ENCODE data around the gene RAPGEF5. TPM values are rescaled to one million over a fixed set of nuclear protein-coding genes. Genes with fewer than 3 reads are reported as not detected.

The RAPGEF5 gene, protein sequence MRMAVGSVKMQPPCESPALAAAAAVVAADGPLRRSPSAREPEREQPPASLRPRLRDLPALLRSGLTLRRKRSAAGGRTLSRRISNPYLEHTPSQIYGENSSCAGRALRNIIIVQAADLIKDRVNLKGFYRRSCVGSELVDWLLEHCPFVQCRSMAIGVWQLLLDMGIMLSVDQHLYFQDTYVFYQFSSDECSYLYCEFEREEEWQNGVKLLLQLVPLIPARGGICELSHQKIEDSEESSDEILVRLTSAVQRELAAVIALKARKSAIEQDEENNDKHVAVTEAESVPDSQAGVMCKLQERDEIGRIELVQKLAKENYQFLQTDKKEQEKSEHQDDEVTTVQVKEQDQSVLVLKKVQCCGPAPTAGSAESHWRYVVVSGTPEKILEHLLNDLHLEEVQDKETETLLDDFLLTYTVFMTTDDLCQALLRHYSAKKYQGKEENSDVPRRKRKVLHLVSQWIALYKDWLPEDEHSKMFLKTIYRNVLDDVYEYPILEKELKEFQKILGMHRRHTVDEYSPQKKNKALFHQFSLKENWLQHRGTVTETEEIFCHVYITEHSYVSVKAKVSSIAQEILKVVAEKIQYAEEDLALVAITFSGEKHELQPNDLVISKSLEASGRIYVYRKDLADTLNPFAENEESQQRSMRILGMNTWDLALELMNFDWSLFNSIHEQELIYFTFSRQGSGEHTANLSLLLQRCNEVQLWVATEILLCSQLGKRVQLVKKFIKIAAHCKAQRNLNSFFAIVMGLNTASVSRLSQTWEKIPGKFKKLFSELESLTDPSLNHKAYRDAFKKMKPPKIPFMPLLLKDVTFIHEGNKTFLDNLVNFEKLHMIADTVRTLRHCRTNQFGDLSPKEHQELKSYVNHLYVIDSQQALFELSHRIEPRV
- total RNA-seq (10 to 100 TPM in 5 of 7 donors, 1 to 10 TPM in 2; 6.4 to 22.5 (median 10.4) TPM), polyA plus RNA-seq (10 to 100 TPM in 1 of 2 donors, 1 to 10 TPM in 1; 7.8 to 20.1 TPM)
- long read RNA-seq, donor 1, partial matches to known transcripts = 0 of 3 reads
- long read RNA-seq, donor 1, other reads (novel, unspliced or antisense) = 3 of 3 reads
- long read RNA-seq, donor 2 = 0 reads
- long read RNA-seq, donor 3 = 0 reads

DNA sequence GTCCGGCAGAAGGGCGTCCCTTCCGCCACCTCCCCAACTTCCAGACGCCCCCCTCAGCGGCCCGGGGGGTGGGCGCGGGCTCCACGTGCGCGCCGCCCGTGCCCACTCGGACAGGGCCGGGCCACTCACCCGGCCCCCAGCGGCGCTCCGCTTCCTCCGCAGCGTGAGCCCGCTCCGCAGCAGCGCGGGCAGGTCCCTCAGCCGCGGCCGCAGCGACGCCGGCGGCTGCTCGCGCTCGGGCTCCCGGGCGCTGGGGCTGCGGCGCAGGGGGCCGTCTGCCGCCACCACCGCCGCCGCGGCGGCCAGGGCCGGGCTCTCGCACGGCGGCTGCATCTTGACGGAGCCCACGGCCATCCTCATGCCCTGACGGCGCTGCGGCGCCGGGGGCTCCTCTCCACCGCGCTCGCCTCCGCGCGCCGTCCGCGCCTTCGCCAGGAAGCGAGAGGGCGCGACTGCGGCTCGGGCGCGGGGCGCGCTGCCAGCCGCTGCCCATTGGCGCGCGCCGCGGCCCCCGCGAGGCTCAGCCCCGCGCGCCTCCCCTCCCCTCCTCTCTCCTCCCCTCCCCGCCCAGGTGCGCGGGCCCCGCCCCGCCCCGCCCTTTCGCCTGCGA, at the start of gene RAPGEF5:
TSS of gene RAPGEF5 (minus strand) at position 454 of the 610 bp plus-strand sequence. CDS start at position 360, 94 bp downstream.
- intact Hi-C loops (cut with DNase I) = no loop called here
- Histone ChIP-seq H3K4me1 (ENCODE audit: insufficient read depth) (peaks cover 5% of the 10 kb centered on the region), H3K27ac (no peak within 1 kb of the TSS), H3K9me3 (peaks cover 0 to 3% of the 10 kb centered on the region in 2 donors), H3K36me3 (no peaks in the 10 kb centered on the region), H3K27me3 (no peaks in the 10 kb centered on the region), H3K4me3 (peak within 1 kb of the TSS; percentile 35)
- 1% methylated on average over 61 to 94 of the region's 95 CpGs for WGBS, 3 donors
- peak in 2 of 5 donors; percentile 17 to 35 for DNase-seq
- no peak for TF ChIP-seq POLR2A (IDR thresholded peaks at IDR 0.05)
- no peak for TF ChIP-seq EP300 (IDR thresholded peaks at IDR 0.05)
- TF ChIP-seq, protein P1, sequence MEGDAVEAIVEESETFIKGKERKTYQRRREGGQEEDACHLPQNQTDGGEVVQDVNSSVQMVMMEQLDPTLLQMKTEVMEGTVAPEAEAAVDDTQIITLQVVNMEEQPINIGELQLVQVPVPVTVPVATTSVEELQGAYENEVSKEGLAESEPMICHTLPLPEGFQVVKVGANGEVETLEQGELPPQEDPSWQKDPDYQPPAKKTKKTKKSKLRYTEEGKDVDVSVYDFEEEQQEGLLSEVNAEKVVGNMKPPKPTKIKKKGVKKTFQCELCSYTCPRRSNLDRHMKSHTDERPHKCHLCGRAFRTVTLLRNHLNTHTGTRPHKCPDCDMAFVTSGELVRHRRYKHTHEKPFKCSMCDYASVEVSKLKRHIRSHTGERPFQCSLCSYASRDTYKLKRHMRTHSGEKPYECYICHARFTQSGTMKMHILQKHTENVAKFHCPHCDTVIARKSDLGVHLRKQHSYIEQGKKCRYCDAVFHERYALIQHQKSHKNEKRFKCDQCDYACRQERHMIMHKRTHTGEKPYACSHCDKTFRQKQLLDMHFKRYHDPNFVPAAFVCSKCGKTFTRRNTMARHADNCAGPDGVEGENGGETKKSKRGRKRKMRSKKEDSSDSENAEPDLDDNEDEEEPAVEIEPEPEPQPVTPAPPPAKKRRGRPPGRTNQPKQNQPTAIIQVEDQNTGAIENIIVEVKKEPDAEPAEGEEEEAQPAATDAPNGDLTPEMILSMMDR (IDR thresholded peaks at IDR 0.05) = no peak

DNA sequence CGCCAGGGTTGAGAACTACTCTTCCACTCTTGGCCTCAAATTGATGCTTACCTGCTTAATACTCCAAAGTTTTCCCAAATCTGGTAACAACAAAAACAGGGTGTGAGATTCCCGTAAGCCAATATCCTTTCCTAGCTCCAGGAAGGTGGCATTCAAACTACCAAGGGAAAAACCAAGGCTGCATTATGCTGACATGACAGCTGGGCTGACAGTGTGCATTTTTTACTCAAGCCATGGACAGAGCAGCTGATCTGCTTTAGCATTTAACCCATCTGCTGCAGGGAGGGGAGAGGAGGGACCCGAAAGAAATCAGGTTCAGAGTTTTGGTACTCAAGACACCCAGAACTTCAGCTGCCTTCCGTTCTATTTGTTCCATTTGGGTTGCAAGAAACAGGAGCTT, 49.8 kb upstream of the RAPGEF5 start:
- 92 to 96% (median 95%) methylated on average over 4 of the region's 4 CpGs for WGBS, 3 donors
- no peak overlapping the region for H3K27ac ChIP-seq
- H3K9me3 ChIP-seq = no peaks in the 10 kb centered on the region
- no peaks in the 10 kb centered on the region for H3K36me3 ChIP-seq
- H3K4me1 ChIP-seq (ENCODE audit: insufficient read depth) = no peaks in the 10 kb centered on the region
- H3K4me3 ChIP-seq = no peak overlapping the region
- DNase-seq = no peak
- intact Hi-C loops (cut with DNase I) = no loop called here
- no peaks in the 10 kb centered on the region for H3K27me3 ChIP-seq
- TF ChIP-seq, protein P1 (IDR thresholded peaks at IDR 0.05) = no peak
- TF ChIP-seq POLR2A (IDR thresholded peaks at IDR 0.05) = no peak
- no peak for TF ChIP-seq EP300 (IDR thresholded peaks at IDR 0.05)

DNA sequence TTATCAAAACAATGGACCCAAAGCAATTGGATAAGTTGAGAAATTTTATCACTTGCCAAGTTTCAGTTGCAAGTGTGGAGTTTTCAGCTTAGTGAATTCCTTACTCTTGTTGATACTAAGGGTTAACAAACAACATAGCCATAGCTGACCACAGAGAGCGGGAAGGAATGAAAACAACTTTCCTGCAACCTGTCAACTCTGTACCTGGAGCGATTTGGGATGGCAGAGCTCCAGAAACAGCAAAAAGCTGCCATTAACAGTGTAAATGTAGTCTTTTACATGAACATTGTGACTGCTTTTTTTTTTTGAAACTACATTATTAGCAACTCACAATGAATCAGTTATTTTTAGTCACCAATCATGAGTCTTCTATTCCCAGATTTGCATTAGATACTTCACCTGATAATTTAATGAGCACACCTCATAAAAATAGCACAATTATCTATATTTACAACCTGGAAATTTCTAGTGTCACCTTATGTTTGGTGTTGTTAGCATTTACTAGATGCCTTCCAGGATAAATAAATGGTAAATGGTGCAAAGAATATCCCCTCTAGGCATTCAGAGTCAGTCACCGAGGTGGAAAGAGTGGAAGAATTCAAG, 47.6 kb upstream of the RAPGEF5 start:
- 31 to 54% (median 32%) methylated on average over 3 of the region's 3 CpGs for WGBS, 3 donors
- Histone ChIP-seq H3K4me3 (no peak overlapping the region), H3K27me3 (no peaks in the 10 kb centered on the region), H3K4me1 (ENCODE audit: insufficient read depth) (no peaks in the 10 kb centered on the region), H3K36me3 (no peaks in the 10 kb centered on the region), H3K27ac (no peak overlapping the region), H3K9me3 (no peaks in the 10 kb centered on the region)
- no peak for DNase-seq
- intact Hi-C loops (cut with DNase I) = no loop called here
- TF ChIP-seq POLR2A (IDR thresholded peaks at IDR 0.05) = no peak
- TF ChIP-seq, protein P1 (IDR thresholded peaks at IDR 0.05) = no peak
- TF ChIP-seq EP300 (IDR thresholded peaks at IDR 0.05) = no peak
